Measurements from ENCODE around the gene CACNA1A. TPM values are rescaled to one million over a fixed set of nuclear protein-coding genes. Genes with fewer than 3 reads are reported as not detected.

Gene CACNA1A
- total and polyA plus RNA-seq, 2 of the 4 experiments (the other 2 are of a cell fraction): 5.9 to 15.0 TPM

GRCh38 chr19:13313875-13314274 is 192.4 kb downstream of the CACNA1A start:
- H3K9me3 ChIP-seq (ENCODE audit: control insufficient read depth, insufficient read depth, low read length): no peaks in the 10 kb centered on the region; the same call in 1 of the 2 replicates
- intact Hi-C loops (cut with micrococcal nuclease): no loop called here
- H4K5ac ChIP-seq (ENCODE audit: low read depth, low read length): no peak overlapping the region
- H2AK5ac ChIP-seq (ENCODE audit: low read depth, low read length): no peak overlapping the region
- no peak overlapping the region for H4K8ac ChIP-seq (ENCODE audit: low read depth in 2 of 2, low read length in 2 of 2)
- H3K4me3 ChIP-seq (ENCODE audit: insufficient read depth, low read depth, low read length): no peak overlapping the region
- TF ChIP-seq MAFK (IDR thresholded peaks at IDR 0.05; ENCODE audit: low read depth, low read length): no peak
- TF ChIP-seq NFE2L2 (IDR thresholded peaks at IDR 0.05; ENCODE audit: low read depth, low read length): no peak
- no peak for TF ChIP-seq ELK1 (IDR thresholded peaks at IDR 0.05; ENCODE audit: borderline replicate concordance, low read depth, low read length)
- no peak for TF ChIP-seq CEBPB (IDR thresholded peaks at IDR 0.05; ENCODE audit: low read depth, low read length)
- TF ChIP-seq, protein P1, sequence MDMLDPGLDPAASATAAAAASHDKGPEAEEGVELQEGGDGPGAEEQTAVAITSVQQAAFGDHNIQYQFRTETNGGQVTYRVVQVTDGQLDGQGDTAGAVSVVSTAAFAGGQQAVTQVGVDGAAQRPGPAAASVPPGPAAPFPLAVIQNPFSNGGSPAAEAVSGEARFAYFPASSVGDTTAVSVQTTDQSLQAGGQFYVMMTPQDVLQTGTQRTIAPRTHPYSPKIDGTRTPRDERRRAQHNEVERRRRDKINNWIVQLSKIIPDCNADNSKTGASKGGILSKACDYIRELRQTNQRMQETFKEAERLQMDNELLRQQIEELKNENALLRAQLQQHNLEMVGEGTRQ (IDR thresholded peaks at IDR 0.05; ENCODE audit: low read depth, low read length): no peak
- TF ChIP-seq CHD1 (IDR thresholded peaks at IDR 0.05; ENCODE audit: low read depth, low read length): no peak
- no peak for TF ChIP-seq RAD21 (IDR thresholded peaks at IDR 0.05; ENCODE audit: low read length)
- TF ChIP-seq, protein P2, sequence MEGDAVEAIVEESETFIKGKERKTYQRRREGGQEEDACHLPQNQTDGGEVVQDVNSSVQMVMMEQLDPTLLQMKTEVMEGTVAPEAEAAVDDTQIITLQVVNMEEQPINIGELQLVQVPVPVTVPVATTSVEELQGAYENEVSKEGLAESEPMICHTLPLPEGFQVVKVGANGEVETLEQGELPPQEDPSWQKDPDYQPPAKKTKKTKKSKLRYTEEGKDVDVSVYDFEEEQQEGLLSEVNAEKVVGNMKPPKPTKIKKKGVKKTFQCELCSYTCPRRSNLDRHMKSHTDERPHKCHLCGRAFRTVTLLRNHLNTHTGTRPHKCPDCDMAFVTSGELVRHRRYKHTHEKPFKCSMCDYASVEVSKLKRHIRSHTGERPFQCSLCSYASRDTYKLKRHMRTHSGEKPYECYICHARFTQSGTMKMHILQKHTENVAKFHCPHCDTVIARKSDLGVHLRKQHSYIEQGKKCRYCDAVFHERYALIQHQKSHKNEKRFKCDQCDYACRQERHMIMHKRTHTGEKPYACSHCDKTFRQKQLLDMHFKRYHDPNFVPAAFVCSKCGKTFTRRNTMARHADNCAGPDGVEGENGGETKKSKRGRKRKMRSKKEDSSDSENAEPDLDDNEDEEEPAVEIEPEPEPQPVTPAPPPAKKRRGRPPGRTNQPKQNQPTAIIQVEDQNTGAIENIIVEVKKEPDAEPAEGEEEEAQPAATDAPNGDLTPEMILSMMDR (conservative IDR thresholded peaks at IDR 0.05; ENCODE audit: low read depth, low read length): no peak
- no peak for TF ChIP-seq MXI1 (IDR thresholded peaks at IDR 0.05; ENCODE audit: borderline replicate concordance, low read depth, low read length)
- no peak for TF ChIP-seq RCOR1 (IDR thresholded peaks at IDR 0.05; ENCODE audit: insufficient replicate concordance, low read length)
- TF ChIP-seq RFX5 (IDR thresholded peaks at IDR 0.05; ENCODE audit: low read depth, low read length): no peak
- TF ChIP-seq MAZ (IDR thresholded peaks at IDR 0.05; ENCODE audit: borderline replicate concordance, low read depth, low read length): no peak
- no peak for TF ChIP-seq POLR2A (IDR thresholded peaks at IDR 0.05; ENCODE audit: low read depth, low read length)
- no peak for TF ChIP-seq BHLHE40 (IDR thresholded peaks at IDR 0.05; ENCODE audit: low read depth, low read length)
- CTCF ChIA-PET: no interaction called here
- H4K91ac ChIP-seq (ENCODE audit: insufficient read depth, low read depth, low read length): no peak overlapping the region
- DNase-seq (no peak), ATAC-seq (ENCODE audit: low read depth) (no peak)
- no peaks in the 10 kb centered on the region for H3K4me1 ChIP-seq (ENCODE audit: control insufficient read depth, insufficient read depth, low read length)
- H3K18ac ChIP-seq (ENCODE audit: low read depth, low read length): no peak overlapping the region
- H2AK9ac ChIP-seq (replicated peaks; ENCODE audit: low read depth, low read length, poor library complexity): no peak overlapping the region
- no peak overlapping the region for H2BK5ac ChIP-seq (ENCODE audit: low read depth, low read length, poor library complexity, severe bottlenecking)
- no peak overlapping the region for H3K56ac ChIP-seq (ENCODE audit: extremely low read depth, insufficient read depth, low read length)
- H4K20me1 ChIP-seq (ENCODE audit: insufficient read depth, low read length): no peaks in the 10 kb centered on the region
- no peaks in the 10 kb centered on the region for H3K79me1 ChIP-seq (ENCODE audit: low read depth in 1 of 2, low read length in 2 of 2)
- no peak overlapping the region for H3K14ac ChIP-seq (replicated peaks; ENCODE audit: low read depth, low read length)
- no peak overlapping the region for H3K27ac ChIP-seq (ENCODE audit: insufficient read depth, low read length)
- H3K9me1 ChIP-seq (ENCODE audit: insufficient read depth, low read length): no peaks in the 10 kb centered on the region
- H2AFZ ChIP-seq (replicated peaks; ENCODE audit: low read length, poor library complexity): no peak overlapping the region
- WGBS, 2 experiments (ENCODE audit: extremely low coverage in 2 of 2, insufficient read length in 1 of 2): no CpG with 5 or more reads among the region's 2 CpGs
- no TSS peak for BruUV-seq (replicated peaks)
- no peak overlapping the region for H2BK20ac ChIP-seq (ENCODE audit: low read depth, low read length)
- H3K23ac ChIP-seq (ENCODE audit: low read depth, low read length): no peak overlapping the region
- H3K27me3 ChIP-seq (ENCODE audit: control insufficient read depth, insufficient read depth, low read length): no peaks in the 10 kb centered on the region
- dilution Hi-C loops (cut with HindIII; ENCODE audit: low sequenced_read_pairs, unreplicated experiment): no loop called here
- H3K4me2 ChIP-seq (ENCODE audit: low read depth, low read length): no peak overlapping the region
- no peak overlapping the region for H3K9ac ChIP-seq (ENCODE audit: low read depth, low read length)
- H3K4ac ChIP-seq (ENCODE audit: low read depth, low read length): no peak overlapping the region
- POLR2A ChIA-PET (ENCODE audit: unreplicated experiment): no interaction called here
- H3K36me3 ChIP-seq (ENCODE audit: control insufficient read depth, insufficient read depth, low read length): peaks cover 5% of the 10 kb centered on the region; the same call in 1 of the 2 replicates
- in situ Hi-C loops (cut with MboI; ENCODE audit: low sequenced_read_pairs): no loop called here
- no peak overlapping the region for H2BK120ac ChIP-seq (ENCODE audit: low read depth, low read length)
- no peak overlapping the region for H2BK15ac ChIP-seq (ENCODE audit: low read depth, low read length)

Data from IMR-90 (cell line).